NOMO-1 (cell line): Measurements from ENCODE around the gene ZNF318.
A peak's percentile ranks its signal among the peaks of the same experiment; 100 is the strongest.
"Not testable (repeated sequence)": the region's sequence is repeated elsewhere in the genome, so short reads cannot be mapped to it uniquely, and the experiment has no call there.

Experiments
- DNase-seq, 2 experiments: peaks; one replicate each; lab custom pipeline; 2025; ENCODE audit not compliant: unreplicated experiment in 2 of 2; lab: John Stamatoyannopoulos, UW

The ZNF318 gene

DNA sequence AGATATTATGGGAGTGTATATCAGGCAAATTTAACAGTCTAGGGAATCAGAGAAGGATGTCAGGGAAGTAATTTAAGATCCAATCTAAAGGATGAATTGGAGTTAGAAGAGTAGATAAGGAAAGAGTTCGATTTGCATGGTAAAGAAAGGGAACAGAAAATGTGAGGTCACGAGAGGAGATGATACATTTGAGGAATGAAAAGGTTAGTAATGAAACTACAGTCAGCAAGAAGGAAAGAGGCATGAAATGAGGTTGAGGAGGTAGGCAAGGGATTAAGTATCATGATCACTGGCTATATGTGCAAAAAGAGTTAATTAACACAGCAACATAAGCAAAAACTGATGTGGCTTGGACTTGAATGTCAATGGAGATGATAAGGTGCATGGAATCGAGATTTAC, 22.4 kb downstream of the ZNF318 start:
- DNase-seq, result no peak

- not testable (repeated sequence) for DNase-seq
These were observed 23.2 kb downstream of the ZNF318 start for GRCh38 chr6:43346243-43346642.

DNA sequence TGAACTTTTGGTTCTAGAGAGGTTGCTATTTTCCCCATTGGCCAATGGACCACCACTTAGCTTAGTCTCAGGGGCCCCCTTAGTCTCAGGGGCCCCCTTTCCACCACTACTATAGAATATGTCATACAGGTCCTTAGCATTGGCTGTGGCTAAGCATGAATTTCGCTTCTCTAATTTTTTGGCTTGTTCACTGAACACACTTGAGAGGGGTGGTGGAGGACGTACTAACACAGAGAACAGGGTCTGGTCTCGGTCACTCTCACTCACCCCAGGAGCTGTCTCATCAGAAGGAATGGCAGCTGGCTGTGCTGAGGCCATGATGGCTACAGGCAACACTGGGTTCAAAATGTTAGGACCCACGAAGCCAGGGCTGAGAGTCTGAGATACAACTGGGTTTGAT, 30.3 kb downstream of the ZNF318 start:
- DNase-seq, result no peak

DNA sequence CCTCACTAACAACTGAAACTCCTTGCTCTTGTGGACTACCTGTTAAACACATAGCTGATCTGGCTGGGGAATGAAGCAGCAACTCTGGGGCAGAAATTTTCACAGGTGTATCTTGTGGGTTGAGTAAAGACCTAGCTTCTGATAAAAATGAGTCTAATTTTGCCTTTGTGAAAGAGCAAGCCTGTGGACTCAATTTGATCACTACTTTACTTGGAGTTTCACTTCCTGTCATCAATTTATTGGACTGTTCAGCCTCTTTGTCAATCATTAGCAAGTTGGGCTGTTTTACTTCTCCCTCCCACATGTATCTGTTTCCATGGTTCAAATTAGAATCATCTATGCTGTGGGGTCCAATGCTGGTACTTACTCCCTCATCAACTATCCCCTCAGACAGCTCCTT, 31.2 kb downstream of the ZNF318 start:
- DNase-seq, result peak in 1 of 2 experiments; percentile 40

GRCh38 chr6:43336382-43336781, 33.1 kb downstream of the ZNF318 start:
- DNase-seq, result no peak

GRCh38 chr6:43335469-43335868, 34.0 kb downstream of the ZNF318 start:
- no peak for DNase-seq

DNA sequence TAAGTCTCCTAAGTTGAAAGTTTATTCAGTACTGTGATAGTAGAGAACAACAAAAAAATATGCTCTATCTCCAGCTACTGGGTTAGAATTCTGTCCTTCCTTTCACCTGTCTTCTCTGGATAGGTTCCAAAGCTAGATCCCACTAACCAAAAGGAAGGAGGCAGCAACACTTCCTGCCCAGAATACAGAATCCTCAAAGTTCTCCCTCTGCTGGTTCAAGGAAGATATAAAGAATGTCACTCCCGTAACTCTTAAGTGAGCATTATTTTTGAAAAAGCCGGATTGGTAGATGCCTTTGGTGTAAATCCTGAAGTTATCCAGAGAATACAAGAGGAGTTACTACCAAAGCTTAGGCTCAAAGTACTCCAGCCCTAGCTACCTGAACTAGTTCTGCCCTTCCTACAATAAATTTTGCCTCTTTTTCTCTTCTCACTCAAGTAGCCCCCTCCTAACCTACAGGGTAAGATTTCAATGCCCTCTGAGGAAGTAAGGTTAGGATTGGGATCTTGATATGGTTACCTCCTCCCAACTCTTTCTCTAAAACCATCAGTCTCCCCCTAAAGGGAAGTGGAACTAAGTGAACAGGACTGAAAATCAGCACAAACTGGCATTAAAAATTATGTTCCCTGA, 34.9 kb downstream of the ZNF318 start:
- DNase-seq, result no peak

DNA sequence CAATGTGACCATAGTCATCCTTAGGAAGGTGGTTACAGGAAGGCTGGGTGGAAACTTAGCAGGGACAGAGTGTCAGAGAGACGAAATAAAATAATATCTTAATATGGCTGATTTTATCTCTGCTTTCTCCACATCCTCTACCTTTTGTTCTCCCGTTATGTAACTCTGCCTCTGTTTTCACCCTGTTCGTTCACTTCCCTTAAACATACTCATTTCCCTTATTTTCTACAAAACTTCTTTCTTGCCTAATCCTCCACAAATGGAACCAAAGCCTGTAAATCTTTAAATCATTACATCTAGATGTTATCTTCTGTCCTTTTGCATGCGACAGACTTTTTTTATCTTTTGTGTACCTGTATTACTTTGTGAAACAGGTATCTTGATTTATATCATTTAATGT, 37.6 kb downstream of the ZNF318 start:
- DNase-seq, result peak; percentile 54 to 92

DNA sequence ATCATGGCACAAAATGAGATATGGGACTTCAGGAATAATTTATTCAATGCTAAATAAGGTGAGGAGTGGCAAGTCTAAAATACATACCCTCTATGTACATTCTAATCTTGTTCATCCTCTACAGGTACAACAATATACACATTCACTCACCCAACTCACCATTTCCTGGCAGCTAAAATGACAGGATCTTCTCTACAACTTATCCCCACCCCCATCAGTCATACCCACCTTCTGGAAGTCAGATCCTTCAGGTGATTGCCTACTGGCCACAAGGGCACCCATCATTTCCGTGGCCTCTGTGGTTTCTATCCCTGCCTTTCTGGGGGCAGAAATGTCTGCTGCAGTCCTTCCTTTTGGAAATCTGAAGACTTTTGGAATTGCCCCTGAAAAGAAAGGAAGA, 38.0 kb downstream of the ZNF318 start:
- DNase-seq, result no peak

- DNase-seq, result no peak
These were observed 40.9 kb downstream of the ZNF318 start for GRCh38 chr6:43328528-43328927.

- DNase-seq, result no peak
These were observed 43.6 kb downstream of the ZNF318 start for GRCh38 chr6:43325876-43326275.

DNA sequence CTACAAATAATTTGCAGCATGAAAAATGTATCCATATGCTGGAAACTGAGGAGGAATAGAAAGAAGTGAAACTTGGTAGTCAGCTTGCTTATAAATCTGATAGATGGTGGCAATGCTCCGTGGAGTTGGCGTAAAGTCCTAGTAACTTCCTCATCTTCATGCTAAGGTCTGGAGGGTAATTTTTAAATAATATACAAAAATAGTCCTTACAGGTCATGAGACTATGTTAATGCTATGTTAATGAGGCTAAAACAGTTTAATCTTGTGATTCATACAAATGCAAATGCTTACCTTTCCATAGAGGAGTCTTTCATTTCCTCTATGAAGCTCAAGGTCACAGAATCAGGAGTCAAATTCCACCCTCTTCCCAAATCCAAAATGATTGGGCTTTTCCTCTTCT, 51.4 kb downstream of the ZNF318 start:
- peak; percentile 34 to 76 for DNase-seq

DNA sequence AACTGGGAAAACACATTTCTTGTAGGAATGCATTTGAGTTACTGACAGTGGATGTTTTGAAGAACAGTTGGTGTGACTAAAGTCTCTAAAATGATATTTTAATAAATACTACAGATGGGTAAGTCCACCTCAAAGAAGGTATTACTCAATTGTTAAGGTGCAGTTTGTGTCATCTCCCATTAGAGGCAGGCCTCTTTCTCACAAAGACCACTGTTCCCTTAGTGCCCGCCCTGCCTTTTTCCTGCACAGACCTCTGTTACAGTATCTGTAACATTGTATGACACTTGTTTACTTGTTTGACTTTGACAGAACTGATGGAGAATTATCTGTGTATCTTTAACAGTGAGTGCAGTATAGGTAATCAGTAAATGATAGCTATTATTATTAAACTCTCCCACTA, 55.6 kb downstream of the ZNF318 start:
- DNase-seq, result no peak

- peak; percentile 22 to 89 for DNase-seq
These were observed 57.8 kb downstream of the ZNF318 start for GRCh38 chr6:43311666-43312065.

DNA sequence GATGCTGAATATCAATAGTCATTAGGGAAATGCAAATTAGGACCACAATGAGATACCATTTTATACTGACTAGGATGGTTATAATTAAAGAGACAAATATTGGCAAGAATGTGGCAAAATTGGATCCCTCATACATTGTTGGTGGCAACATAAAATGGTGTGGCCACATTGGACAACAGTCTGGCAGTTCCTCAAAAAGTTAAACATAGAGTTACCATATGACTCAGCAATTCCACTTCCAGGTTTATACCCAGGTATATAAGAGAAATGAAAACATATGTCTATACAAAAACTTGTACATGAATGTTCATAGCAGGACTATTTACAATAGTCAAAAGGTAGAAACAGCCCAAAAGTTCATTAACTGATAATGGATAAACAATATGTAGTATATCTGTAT, 58.8 kb downstream of the ZNF318 start:
- peak; percentile 44 to 87 for DNase-seq

DNA sequence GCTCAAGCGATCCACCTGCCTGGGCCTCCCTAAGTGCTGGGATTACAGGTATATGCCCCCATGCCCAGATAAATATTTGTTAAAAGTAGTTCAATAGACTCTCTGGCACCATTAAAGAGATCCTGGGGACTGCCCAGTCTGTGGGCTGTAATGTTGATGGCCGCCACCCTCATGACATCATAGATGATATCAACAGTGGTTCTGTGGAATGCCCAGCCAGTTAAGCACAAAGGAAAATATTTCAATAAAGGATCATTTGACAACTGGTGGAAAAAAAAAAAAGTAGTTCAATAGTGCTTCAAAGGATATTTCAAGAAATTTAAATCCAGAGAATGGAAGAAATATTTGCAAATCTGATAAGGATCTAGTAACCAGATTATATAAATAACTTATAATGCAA, 59.3 kb downstream of the ZNF318 start:
- DNase-seq, result no peak

DNA sequence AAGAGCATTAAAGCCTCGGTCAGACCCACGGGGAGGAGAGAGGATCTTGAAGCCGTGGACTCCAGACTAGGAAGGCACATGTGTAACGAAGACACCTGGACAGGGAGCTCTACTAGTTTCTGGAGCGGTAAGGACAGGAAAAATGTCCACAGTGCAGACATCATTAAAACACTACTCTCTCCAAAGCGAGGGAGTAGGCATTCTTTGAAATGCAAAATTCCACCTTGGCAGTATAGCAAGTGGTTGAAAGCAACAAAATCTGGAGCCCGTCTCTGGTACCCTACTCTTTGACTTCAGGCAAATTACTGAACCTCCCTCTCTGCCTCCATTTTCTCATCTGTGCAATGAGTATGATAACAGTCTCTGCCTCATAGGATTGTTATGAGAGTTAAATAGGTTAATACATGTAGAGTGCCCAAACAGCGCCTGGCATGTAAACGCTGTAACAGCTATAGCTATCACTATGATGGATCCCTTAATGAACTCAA, 60.4 kb downstream of the ZNF318 start:
- no peak for DNase-seq

DNA sequence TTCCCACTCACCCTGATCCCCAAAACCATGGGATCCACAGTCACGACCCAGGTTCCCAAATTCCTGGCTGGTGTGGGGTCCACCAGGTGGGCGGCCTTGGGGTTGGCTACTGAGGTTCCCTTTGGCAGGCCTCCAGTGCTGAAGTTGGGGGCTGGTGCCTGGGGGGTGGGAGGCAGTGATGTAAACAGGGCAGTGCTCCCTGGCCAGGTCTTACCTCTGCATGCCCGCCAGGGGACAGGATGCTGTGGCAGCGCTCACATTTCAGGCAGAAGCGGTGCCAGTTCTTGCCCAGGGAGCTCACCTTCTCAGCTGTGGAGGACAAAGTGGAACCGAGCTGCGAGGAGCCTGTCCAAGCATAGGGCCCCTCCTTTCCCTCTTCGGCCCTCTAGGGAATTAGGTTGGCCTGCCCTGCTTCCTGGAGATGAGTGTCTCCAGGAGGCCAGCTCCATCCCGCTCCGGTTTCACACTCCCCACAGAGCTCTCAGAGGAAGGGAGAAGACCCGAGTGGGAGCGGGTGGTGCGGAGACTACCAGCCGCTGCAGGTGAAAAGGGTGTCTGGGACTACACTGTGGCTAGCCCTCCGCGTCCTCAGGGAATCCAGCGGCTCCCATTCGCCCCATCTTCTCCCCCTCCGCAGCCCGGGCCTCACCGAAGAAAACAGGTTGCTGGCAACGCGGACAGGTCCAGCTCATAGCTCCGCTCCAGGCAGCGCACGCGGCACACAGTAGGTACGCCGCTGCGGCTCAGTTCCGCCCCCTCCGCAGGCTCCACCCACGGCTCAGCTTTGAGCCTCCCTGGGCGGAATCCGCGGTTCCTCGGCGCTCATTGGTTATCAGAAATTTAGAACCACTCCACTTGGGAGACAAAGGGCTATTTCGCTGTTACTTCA, 61.1 kb downstream of the ZNF318 start, which contains the start of gene CRIP3:
Gene CRIP3 (minus strand): TSS at position 726 of the 889 bp plus-strand sequence. CDS start 34 bp downstream, at position 692.
- DNase-seq, result no peak

GRCh38 chr6:43307451-43308100, 61.9 kb downstream of the ZNF318 start:
- DNase-seq, result no peak

- no peak for DNase-seq
These were observed 63.4 kb downstream of the ZNF318 start for GRCh38 chr6:43306086-43306485.

DNA sequence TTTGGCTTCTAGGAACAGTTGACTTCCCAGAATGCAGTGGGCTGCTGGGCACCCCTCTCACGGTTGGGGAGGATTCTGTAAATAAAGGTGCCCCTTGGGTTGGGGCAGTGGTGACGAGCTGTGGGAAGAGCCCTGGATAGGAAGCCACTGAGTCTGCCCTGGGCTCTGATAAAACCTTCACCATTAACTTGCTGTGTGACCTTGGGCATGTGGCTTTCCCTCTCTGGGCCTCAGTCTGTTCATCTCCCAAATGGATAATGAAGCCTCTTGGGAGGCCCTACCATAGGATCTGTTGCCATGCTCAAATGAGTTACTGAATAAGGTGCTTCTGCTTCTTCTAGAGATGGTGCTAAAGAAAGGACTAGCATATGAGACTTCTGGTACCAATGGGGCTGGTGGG, 64.6 kb downstream of the ZNF318 start:
- no peak for DNase-seq
